GM12864 (cell line): Measurements from ENCODE around the gene SETD4.
"Not testable (repeated sequence)": the region's sequence is repeated elsewhere in the genome, so short reads cannot be mapped to it uniquely, and the experiment has no call there.

Source experiments
- DNase-seq: peaks from one replicate; pipeline ENCODE4 v3.0.0-alpha.2; 2011; ENCODE audit warnings: low read depth
- H3K4me3 ChIP-seq: 2 replicates; pipeline ENCODE4 v1.5.1; 2011; ENCODE audit warnings: mild to moderate bottlenecking, low read depth, low read length, control low read depth
- TF ChIP-seq, protein P1 (sequence below): IDR thresholded peaks from 2 replicates; pipeline ENCODE4 v1.5.1; 2011; ENCODE audit warnings: low read depth, mild to moderate bottlenecking, moderate library complexity, low read length, control low read depth, inconsistent platforms; ENCODE audit errors: missing control alignments

Gene SETD4, protein sequence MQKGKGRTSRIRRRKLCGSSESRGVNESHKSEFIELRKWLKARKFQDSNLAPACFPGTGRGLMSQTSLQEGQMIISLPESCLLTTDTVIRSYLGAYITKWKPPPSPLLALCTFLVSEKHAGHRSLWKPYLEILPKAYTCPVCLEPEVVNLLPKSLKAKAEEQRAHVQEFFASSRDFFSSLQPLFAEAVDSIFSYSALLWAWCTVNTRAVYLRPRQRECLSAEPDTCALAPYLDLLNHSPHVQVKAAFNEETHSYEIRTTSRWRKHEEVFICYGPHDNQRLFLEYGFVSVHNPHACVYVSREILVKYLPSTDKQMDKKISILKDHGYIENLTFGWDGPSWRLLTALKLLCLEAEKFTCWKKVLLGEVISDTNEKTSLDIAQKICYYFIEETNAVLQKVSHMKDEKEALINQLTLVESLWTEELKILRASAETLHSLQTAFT

DNA sequence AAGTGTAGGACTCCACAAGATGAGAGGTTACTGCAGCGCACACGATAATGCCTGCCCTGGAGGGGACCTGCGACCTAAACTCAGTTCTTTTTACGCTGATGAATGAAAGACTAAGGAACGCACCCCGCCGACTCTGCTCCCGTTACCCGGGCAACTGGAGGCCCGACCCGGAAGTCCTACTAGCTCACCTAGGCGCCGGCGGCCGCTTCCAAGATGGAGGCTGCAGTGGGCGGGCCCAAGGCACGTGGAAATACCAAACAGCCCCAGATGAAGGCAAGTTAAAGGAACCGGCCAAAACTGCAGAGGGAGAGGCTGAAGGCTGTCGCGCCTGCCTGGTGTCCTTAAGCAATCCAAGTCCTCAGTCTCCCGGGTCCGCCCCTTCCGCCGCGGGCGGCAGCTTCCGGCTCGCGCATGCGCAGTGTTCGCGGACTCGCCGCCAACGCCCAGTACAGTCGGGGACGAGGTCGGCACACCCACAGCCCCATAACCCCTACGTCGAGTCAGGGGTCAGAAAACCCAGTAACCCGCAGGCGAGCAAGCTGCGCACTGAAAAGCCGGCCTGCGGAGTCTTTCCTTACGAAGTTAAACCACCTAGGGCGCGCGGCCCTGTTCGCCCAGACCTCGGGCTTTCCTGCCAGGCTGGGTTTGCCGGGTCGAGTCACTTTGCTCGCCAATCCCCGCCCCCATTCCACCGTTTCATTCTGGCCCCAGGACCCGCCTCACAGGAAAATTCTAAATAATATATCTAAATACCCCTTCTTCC lies at the start of gene SETD4:
Gene SETD4, minus strand, starts transcription at position 368 of the 763 bp plus-strand sequence. CDS start 1,638 bp downstream, outside the sequence.
- TF ChIP-seq, protein P1, sequence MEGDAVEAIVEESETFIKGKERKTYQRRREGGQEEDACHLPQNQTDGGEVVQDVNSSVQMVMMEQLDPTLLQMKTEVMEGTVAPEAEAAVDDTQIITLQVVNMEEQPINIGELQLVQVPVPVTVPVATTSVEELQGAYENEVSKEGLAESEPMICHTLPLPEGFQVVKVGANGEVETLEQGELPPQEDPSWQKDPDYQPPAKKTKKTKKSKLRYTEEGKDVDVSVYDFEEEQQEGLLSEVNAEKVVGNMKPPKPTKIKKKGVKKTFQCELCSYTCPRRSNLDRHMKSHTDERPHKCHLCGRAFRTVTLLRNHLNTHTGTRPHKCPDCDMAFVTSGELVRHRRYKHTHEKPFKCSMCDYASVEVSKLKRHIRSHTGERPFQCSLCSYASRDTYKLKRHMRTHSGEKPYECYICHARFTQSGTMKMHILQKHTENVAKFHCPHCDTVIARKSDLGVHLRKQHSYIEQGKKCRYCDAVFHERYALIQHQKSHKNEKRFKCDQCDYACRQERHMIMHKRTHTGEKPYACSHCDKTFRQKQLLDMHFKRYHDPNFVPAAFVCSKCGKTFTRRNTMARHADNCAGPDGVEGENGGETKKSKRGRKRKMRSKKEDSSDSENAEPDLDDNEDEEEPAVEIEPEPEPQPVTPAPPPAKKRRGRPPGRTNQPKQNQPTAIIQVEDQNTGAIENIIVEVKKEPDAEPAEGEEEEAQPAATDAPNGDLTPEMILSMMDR, result no peak
- peak; percentile 81 for DNase-seq
- H3K4me3 ChIP-seq, result peak within 1 kb of the TSS; percentile 90

DNA sequence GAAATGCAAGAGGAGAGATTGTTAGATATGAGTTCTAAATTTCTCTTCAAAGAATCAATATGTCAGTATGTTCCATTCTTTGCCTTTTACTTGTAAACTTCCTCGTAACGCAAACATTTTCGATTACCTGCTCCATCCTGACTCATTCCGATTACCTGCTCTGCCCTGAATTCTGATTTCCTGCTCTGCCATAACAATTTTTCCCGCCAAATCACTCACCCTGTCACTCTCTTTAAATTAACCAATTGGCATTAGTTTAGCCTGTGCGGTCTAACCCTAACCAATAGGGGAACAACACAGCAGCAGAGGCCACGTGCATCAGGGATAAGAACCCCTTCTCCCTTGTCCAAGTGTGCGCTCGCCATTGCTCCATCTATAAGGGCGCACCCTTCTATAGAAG lies 49.5 kb upstream of the SETD4 start:
- TF ChIP-seq, protein P1, result no peak
- H3K4me3 ChIP-seq, result no peak overlapping the region
- DNase-seq, result no peak

- no peak overlapping the region for H3K4me3 ChIP-seq
- TF ChIP-seq, protein P1, result no peak
- DNase-seq, result no peak
Observed at GRCh38 chr21:36105327-36105842, 45.1 kb upstream of the SETD4 start.

DNA sequence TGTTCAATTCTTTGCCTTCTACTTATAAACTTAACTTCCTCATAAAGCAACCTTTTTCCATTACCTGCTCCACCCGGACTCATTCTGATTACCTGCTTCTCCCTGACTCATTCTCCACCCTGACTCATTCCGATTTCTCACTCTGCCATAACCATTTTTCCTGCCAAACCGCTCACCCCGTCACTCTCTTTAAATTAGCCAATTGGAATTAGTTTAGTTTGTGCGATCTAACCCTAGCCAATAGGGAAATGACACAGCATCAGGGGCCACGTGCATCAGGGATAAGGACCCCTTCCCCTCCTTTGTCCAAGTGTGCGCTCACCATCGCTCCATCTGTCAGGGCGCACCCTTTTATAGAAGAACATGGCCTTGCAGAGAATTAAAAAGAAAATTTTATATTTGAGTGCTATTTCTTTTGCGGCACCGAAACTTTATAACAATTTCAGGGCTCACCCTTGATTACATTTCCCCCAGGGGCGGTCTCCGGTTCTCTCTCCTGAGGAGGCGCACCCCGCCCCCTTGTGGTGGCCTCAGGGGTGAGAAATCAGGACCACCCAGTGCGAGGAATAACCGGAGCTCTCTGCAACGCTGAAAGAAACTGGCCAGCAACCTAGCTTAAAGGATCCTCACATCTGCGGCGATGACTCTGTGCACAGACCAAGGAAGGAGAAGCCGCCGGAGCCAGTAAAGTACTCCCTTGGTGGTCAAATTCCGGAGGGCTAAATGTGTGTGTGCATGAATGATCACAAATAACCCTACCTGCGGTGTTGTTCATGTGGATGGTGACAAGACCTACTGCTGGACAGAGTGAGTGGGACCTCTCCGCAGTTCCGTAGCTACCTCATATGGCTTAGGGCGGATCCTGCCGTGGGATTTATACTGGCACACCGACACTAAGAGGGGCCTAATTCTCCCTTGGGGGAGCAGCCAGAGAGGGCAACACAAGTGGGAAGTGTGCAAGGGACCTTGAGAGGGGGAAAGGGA lies 44.3 kb upstream of the SETD4 start:
- TF ChIP-seq, protein P1, result no peak
- no peak overlapping the region for H3K4me3 ChIP-seq
- no peak for DNase-seq

GRCh38 chr21:36103434-36103833 lies 43.1 kb upstream of the SETD4 start:
- DNase-seq, result no peak
- TF ChIP-seq, protein P1, result no peak
- no peak overlapping the region for H3K4me3 ChIP-seq

GRCh38 chr21:36100971-36101641 lies 40.8 kb upstream of the SETD4 start:
- H3K4me3 ChIP-seq, result no peak overlapping the region
- TF ChIP-seq, protein P1, result no peak
- no peak for DNase-seq

DNA sequence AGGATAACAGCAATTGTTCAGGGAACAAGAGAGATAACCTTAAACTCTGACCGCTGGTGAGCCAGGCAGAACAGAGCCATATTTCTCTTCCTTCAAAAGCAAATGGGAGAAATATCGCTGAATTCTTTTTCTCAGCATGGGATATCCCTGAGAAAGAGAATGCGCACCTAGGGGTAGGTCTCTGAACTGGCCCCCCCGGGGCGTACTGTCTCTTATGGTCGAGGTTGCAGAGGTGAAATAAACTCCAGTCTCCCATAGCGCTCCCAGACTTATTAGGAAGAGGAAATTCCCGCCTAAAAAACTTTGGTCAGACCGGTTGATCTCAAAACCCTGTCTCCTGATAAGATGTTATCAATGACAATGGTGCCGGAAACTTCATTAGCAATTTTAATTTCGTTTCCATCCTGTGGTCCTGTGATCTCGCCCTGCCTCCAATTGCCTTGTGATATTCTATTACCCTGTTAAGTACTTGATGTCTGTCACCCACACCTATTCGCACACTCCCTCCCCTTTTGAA lies 39.4 kb upstream of the SETD4 start:
- H3K4me3 ChIP-seq, DNase-seq: not testable (repeated sequence)
